Stomach (tissue), 4 donors: ENCODE results near the gene ENTPD6.
"Not testable (repeated sequence)": the region's sequence is repeated elsewhere in the genome, so short reads cannot be mapped to it uniquely, and the experiment has no call there.

Experiments used
- CTCF ChIP-seq, 7 experiments: fragments of 450-650 bp in 4 of 7; fragments of 200-600 bp in 3 of 7; sonication (generic) in 3 of 7; IDR thresholded peaks; one replicate each; pipeline ENCODE4 v1.5.1; 2016 to 2019; ENCODE audit warnings: antibody characterized with exemption in 7 of 7, control low read depth in 2 of 7, mild to moderate bottlenecking in 1 of 7
- EP300 ChIP-seq: sonication (generic); formaldehyde crosslinking; IDR thresholded peaks from one replicate; pipeline ENCODE4 v1.6.1; 2017; ENCODE audit warnings: antibody characterized with exemption

GRCh38 chr20:25166105-25166782 is 29.3 kb upstream of the ENTPD6 start:
- TF ChIP-seq CTCF (IDR thresholded peaks at IDR 0.05); EP300: not testable (repeated sequence)
